KOPT-K1 (cell line): ENCODE data around the gene FICD.

Experiments used
- H3K27ac ChIP-seq: fragments of 200-600 bp; sonication (generic); 2 replicates; pipeline ENCODE4 v1.5.1; 2016; ENCODE audit warnings: antibody characterized with exemption, mild to moderate bottlenecking, low read depth, low read length; ENCODE audit not compliant: poor library complexity, severe bottlenecking
- H3K36me3 ChIP-seq: fragments of 200-600 bp; sonication (generic); 2 replicates; pipeline ENCODE4 v1.5.1; 2017; ENCODE audit warnings: antibody characterized with exemption, mild to moderate bottlenecking, low read length, moderate library complexity; ENCODE audit not compliant: insufficient read depth
- H3K9me3 ChIP-seq: fragments of 200-600 bp; sonication (generic); 2 replicates; pipeline ENCODE4 v1.5.1; 2017; ENCODE audit warnings: antibody characterized with exemption, low read length, mild to moderate bottlenecking; ENCODE audit not compliant: insufficient read depth, poor library complexity, severe bottlenecking

Gene FICD

DNA sequence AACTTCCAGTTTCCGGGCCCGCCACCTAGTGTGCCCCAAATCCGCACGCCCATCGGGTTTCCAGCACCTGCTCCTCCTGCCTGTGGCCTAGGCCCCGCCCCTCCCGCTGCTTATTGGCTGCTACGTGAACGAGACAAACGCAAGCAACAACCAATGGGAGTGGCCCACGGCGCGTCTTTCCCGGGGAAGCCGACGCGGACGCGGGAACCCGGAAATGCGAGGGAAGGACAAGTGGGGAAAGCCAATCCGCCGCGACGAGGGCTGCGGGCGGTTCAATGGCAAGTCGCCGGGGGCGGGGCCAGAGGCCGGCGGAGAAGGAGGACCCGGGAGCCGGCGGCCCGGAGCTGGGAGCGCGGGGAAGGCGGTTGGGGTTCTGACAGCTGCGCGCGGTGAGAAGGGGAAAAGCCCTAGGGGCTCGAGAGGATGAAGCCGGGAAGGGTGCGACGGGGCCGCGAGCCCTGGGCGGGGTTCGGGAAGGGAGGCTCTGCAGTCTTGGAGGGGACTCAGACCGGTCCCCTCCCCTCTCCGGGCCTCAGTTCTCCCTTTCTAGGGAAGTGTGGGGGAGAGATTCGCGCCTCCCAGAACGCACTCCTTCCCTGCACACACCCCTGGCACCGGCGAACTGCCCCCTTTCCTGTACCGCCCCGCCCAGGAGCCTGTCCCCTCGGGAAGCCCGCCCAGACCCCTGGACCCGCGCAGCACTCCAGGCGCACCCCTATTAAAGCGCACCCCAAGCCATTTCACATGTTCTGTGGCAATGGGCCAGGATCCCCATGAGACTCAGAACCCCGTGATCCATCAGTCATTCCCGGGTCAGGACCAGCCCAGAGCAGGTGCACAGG, at the start of gene FICD:
Gene FICD, plus strand, starts transcription at position 305 of the 842 bp plus-strand sequence. CDS start 1,696 bp downstream, outside the sequence.
- Histone ChIP-seq H3K36me3 (peaks cover 34% of the 10 kb centered on the region), H3K9me3 (no peaks in the 10 kb centered on the region), H3K27ac (peak within 1 kb of the TSS; percentile 63)

DNA sequence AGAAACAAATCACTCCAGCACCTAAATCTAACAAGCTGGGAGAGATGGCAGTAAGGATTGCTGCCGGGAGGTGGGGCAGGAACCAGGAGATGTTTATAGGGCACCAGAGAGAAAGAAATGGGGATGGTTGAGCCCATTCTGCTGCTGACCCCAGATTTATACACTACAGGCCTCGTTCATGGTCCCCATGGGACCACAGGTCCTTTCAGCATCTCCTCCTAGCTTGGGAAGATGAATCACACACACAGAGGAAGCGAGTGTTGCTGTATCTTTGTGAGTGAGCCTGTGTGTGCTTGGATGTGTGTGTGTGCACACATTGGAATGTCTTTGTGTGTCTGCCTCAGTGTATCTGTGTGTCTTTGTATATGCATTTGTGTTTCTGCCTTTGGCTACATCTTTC, 49.7 kb upstream of the FICD start:
- Histone ChIP-seq H3K9me3 (no peaks in the 10 kb centered on the region), H3K36me3 (no peaks in the 10 kb centered on the region), H3K27ac (no peak overlapping the region)

DNA sequence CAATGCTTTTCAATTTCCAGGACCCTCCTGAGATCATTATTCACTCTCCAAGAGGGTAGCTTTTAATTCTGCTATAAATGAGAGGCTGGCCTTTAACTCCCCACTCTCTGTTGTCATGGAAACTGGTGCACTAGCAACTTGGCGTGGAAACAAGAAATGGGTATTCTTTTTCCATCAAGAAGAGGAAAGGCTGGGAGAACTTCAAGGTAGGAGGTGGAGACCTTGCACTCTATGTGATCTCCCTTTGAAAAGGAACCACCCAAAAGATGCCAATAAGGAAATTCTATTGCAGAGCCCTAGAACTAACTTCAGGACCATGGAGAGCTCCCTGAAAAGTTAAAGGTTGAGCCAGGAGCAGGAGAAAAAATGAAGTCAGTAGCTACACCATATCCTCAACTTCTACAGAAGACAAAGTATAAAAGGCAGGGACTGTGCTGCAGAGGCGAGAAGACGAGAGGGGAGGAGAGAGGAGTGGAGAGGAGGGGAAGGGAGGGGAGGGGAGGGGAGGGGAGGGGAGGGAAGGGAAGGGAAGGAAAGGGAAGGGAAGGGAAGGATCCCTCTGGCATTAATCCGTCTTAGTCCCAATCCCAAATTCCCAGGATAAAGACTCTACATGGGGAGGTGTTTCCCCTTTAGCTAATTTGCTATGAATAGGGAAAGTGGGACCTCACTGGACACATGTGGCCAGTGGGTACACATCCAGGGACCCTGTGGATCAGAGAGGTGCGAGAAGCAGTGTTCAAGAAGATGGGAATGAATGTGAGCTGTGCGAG, 46.7 kb upstream of the FICD start:
- Histone ChIP-seq H3K27ac (no peak overlapping the region), H3K36me3 (no peaks in the 10 kb centered on the region)

DNA sequence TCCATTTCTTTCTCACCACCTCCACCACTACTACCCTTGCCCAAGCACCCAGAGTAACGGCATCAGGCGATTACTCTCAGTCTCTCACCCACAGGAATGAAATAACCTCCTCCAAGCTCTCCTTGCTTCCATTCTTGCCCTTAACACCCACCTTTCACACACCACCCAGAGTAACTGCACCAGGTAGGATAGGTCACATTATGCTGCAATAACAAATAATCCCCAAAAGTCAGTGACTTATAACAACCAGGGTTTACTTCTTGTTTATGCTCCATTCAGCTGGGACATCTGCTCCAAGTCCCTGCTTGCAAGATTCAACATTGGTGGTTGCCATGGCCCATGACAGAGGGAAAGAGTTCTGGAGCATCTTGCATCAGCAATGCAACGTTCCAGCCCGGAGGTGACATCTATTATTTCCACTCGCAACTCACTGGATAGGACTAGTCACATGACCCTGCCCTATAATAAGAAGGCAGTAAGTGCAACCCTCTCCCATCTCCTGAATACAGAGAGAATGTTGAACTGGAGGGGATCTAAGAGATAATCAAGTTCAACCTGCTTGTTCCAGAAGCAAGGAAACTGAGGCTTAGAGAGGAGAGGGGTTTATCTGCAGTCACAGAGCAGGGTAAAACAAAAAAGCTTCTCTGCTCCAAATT, 41.5 kb upstream of the FICD start:
- no peaks in the 10 kb centered on the region for H3K36me3 ChIP-seq
- H3K27ac ChIP-seq = no peak overlapping the region
- no peaks in the 10 kb centered on the region for H3K9me3 ChIP-seq

More for the DNA sequence above, 46.7 kb upstream of the FICD start:
- no peaks in the 10 kb centered on the region for H3K9me3 ChIP-seq

DNA sequence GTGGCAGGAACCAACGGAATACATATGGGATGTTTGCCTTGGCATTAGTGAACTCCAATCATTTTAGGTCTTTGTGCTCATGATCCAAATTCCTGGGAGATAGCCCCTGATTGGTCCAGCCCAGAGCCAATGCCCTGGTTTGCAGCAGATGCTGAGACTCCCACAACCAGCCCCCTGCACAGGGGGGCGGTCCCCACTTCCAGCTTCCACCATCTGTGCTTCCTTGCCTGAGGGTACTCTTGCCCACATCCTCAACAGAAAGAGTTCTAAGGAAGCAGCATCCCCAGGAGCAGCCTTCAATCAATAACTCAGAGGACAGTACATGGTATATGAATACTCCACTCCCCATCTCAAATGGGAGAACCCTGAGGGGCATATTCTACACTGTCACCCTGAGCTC, 39.7 kb upstream of the FICD start:
- H3K27ac ChIP-seq = no peak overlapping the region
- no peaks in the 10 kb centered on the region for H3K36me3 ChIP-seq
- H3K9me3 ChIP-seq = no peaks in the 10 kb centered on the region

DNA sequence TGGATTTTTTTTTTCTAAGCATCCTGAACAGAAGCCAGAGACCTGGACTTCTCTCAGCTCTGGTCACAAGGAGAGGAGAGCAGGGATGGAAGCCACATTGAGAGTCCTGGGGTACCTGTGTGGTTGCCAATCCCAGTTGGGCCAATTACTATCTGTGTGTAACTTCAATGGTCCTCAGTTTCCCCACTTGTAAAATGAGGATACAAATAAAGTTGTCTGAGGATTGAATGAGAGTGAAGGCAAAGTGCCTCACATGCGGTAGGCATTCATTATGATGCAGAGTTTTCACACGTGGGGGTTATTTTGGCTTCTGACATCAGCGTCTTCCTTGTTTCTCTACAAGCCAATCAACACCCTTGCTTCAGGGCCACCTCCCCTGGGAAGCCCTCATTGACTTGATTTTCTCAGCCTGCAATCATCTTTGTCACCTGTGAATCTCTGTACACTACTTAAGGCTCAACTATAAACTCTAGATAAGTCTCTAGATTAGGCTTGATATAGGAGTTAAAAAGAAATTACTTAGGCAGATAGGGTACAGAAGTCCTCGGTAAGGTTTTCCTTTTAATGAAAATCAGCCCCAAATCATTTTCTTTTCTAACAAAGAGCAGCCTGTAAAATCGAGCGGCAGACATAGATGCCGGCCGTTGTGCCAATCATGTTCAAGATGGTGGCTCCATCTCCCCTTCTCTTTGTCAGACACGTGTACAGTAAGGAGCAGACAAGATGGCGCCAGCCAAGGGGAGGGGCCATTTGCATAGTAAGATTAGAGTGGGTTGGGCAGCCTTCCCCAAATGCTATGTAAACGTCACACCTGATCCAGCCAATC, 37.8 kb upstream of the FICD start:
- H3K9me3 ChIP-seq = no peaks in the 10 kb centered on the region
- H3K27ac ChIP-seq = no peak overlapping the region
- no peaks in the 10 kb centered on the region for H3K36me3 ChIP-seq

DNA sequence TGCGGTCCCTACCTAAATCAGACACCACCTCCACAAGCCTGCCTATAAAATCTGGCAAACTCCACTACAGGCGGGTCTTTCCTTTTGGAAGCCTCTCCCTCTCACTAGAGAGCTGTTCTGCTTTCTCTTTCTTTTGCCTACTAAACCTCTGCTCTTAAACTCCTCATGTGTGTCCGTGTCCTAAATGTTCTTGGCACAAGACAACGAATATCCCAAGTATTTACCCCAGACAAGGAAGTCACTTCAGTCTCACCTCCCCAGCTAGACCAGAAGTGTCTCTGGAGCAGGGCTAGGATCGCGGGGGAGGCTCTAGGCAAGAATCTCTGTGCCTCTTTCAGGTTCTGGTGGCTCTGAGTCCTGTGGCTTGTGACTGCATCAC, 37.2 kb upstream of the FICD start:
- Histone ChIP-seq H3K36me3 (no peaks in the 10 kb centered on the region), H3K27ac (no peak overlapping the region), H3K9me3 (no peaks in the 10 kb centered on the region)

DNA sequence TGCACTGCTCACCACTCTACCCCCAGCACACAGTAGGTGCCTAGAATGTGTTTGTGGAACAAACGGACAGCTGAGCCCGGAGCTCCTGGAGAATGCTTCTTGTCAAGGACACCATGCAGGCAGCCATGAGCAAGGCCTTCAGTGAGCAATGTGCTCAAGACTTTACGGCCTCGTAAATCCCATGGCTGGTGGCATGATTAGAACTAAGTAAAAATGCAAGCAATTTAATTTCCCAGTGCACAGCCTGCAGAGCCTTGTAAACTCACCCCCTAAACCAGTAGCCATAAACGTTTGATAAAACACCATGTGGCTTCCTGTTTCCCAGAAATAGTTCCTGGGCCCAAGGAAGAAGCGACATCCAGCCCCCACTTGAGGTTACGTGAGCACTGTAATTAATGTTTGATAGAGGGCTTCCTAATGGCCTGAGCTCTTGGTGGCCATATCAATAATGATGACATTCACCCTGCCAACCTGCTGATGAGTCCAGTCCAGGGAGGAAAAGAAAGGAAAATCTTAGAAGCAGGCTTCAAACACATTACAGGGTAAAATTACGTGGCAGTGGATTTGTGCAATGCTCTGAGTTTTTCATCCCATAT, 36.4 kb upstream of the FICD start:
- Histone ChIP-seq H3K36me3 (no peaks in the 10 kb centered on the region), H3K27ac (no peak overlapping the region), H3K9me3 (no peaks in the 10 kb centered on the region)

DNA sequence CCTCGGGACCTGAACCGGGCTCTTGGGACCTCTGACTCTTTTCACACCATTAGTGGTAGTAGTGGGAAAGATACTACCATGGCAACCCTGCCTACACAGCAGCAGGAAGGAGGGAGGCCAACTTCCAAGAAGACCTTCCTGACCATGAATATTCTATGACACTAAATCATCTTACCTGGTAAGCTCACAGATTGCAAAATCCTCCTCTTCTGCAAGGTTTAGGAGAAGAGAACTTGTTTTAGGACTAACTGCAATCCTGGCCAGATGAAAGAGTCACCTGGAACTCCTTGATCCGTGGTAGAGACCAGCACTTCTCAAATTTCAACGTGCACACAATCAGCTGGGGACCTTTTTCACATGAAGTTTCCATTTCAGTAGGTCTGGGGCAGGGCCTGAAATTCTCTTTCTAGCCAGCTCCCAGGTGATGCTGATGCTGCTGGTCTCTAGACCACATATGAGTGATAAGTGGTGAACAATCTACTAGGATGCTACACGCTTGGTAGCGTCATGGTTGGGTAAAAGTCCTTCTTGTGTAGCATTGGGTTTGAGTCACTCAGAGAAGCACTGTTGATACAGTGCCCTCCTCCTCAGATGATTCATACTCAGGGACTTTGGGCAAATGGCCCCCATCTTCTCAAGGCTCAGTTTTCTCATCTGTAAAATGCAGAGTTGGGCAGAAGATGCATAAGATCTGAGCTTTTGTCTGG, 35.6 kb upstream of the FICD start:
- H3K27ac ChIP-seq = no peak overlapping the region
- H3K36me3 ChIP-seq = no peaks in the 10 kb centered on the region
- no peaks in the 10 kb centered on the region for H3K9me3 ChIP-seq

DNA sequence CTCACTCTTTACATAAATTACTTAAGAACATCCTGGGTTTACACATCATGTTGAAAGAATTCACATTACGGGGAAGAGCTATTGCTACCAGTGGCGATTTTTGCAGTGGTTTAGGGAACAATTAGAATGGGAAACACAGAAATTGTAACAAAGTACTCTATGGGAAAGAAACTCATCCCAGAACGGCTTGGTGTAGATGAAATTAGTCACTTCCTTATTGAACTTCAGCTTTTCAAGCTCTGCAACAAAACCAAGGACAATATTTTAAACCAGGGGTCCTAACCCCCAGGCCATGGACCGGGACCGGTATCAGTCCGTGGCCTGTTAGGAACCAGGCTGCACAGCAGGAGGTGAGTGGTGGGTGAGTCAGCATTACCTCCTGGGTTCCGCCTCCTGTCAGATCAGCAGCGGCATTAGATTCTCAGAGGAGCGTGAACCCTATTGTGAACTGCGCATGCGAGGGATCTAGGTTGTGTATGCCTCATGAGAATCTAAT, 32.3 kb upstream of the FICD start:
- H3K36me3 ChIP-seq = no peaks in the 10 kb centered on the region
- H3K27ac ChIP-seq = no peak overlapping the region
- peaks cover 7% of the 10 kb centered on the region for H3K9me3 ChIP-seq

DNA sequence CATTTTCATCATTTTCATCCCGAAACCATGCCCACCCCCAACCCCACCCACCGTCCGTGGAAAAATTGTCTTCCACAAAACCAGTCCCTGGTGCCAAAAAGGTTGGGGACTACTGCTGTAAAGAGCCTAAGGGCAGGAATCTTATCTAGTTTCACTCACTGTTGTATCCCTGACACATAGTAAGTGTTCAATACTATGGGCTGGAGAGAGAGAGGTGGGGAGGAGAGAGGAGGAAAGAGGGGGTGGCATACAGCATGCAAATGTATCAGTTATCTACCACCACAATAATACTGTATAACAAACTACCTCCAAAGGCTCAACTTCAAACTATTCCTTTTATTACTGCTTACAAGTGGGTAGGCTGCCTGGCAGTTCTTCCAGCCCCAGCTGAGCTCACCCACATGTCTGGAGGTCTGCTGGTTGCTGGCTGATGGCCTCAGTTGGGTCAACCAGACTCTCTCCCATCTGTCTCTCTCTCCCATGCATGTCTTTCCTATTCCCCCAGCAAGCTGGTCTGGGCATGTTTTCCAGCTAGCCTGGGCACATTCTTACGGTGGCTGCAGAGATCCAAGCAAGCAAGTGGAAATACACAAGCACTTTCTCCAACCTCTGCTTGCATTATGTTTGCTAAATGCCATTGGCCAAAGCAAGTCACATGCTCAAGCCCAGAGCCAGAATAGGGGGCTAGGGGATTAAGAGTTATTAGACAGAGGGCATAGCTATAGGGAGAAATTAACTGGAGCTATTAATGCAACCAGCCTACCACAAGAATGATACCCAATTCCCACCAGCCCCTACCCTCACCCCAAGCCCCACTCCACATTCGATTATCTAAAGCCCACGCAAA, 31.6 kb upstream of the FICD start:
- Histone ChIP-seq H3K9me3 (peaks cover 11% of the 10 kb centered on the region), H3K27ac (no peak overlapping the region), H3K36me3 (no peaks in the 10 kb centered on the region)

DNA sequence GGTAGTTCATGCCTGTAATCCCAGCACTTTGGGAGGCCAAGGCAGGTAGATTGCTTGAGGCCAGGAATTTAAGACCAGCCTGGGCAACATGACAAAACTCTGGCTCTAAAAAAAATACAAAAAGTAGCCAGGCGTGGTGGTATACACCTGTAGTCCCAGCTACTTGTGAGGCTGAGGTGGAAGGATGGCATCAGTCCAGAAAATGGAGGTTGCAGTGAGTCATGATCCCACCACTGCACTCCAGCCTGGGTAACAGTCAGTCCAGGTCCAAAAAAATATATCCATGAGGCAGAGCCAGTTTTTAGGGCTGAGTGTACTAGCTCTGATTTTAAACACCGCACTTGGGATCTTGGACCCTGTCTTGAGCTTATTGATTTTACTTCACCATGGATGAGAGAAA, 30.6 kb upstream of the FICD start:
- peaks cover 11% of the 10 kb centered on the region for H3K9me3 ChIP-seq
- H3K27ac ChIP-seq = no peak overlapping the region
- H3K36me3 ChIP-seq = no peaks in the 10 kb centered on the region

DNA sequence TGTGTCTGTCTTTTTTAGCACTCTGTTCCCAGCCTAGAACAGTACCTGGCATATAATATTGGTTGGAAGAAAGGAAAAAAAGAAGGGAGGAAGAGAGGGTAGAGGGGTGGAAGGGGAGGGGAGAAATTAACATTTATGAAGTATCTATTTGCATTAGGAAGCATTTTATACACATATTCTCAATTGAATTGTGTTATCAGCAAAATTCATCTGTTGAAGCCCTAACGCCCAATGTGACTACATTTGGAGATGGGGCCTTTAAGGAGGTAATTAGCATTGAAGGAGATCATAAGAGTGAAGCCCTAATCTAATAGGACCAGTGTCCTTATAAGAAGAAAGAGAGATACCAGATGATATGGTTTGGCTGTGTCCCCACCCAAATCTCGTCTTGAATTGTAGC, 30.2 kb upstream of the FICD start:
- no peaks in the 10 kb centered on the region for H3K36me3 ChIP-seq
- H3K27ac ChIP-seq = no peak overlapping the region
- peaks cover 11% of the 10 kb centered on the region for H3K9me3 ChIP-seq
